Loucy (cell line): ENCODE measurements around the gene PTPA.

Experiments used
- CTCF ChIP-seq: fragments of 200-600 bp; sonication (generic); conservative IDR thresholded peaks from 2 replicates; pipeline ENCODE4 v1.5.1; 2014; ENCODE audit warnings: mild to moderate bottlenecking, antibody characterized with exemption, low read length
- EZH2phosphoT487 ChIP-seq: fragments of 200-600 bp; IDR thresholded peaks from 2 replicates; pipeline ENCODE4 v1.6.1; 2018; ENCODE audit warnings: antibody characterized with exemption, mild to moderate bottlenecking, moderate library complexity, borderline replicate concordance

DNA sequence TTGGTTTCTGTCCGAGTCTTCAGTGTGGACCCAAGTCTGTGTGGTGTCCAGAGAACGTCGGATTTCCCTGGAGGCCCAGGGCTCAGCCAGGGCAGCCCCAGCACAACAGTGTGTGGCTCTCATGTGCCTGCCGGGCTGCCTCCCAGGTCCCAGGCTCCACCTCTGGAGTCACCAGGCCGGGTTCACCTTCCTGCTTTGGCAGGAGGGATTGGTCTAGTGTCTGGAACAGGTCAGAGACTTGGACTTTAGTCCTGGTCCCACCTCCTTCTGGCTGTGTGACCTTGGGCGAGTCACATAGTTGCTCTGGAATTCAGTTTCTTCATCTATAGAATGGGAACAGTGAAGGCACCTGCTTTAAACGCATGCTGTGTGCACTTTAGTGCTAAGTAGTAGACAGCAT lies 27.1 kb upstream of the PTPA start:
- no peak for TF ChIP-seq CTCF
- no peak for TF ChIP-seq EZH2phosphoT487
